Rectal smooth muscle tissue (tissue), 1 donor: ENCODE results near the gene SMG1.
"Not testable (repeated sequence)": the region's sequence is repeated elsewhere in the genome, so short reads cannot be mapped to it uniquely, and the experiment has no call there.

Experiments
- H3K27ac ChIP-seq: one replicate; pipeline ENCODE4 v1.7.0; 2013; ENCODE audit warnings: low read depth, low read length, inconsistent platforms
- H3K27me3 ChIP-seq: one replicate; pipeline ENCODE4 v1.7.0; 2013; ENCODE audit warnings: low read length; ENCODE audit not compliant: control insufficient read depth, insufficient read depth
- H3K36me3 ChIP-seq: one replicate; pipeline ENCODE4 v1.7.0; 2013; ENCODE audit warnings: low read length; ENCODE audit not compliant: control insufficient read depth, insufficient read depth
- H3K4me1 ChIP-seq: one replicate; pipeline ENCODE4 v1.7.0; 2013; ENCODE audit warnings: low read length; ENCODE audit not compliant: control insufficient read depth, insufficient read depth
- H3K4me3 ChIP-seq: one replicate; pipeline ENCODE4 v1.7.0; 2013; ENCODE audit warnings: low read length
- H3K9ac ChIP-seq: one replicate; pipeline ENCODE4 v1.7.0; 2013; ENCODE audit warnings: low read length

SMG1 gene

DNA sequence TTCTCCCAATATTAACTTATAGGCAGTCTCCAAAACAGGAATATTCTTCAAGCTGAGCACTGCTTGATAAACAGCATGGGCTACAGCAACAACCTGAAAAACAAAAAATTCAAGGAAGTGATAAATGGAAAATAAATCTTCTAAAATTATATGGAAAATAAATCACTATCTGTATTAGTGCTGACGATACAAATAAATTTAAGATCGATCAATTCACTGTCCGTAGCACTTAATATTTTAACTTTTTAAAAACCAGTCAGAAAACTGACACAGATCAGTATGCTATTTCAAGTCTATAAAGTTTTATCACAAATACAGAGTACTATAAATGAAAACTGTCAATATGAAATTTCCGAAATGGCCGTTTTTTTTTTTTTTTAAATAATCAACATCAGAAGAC is 49.9 kb downstream of the SMG1 start:
- H3K36me3 ChIP-seq, result not testable (repeated sequence)

DNA sequence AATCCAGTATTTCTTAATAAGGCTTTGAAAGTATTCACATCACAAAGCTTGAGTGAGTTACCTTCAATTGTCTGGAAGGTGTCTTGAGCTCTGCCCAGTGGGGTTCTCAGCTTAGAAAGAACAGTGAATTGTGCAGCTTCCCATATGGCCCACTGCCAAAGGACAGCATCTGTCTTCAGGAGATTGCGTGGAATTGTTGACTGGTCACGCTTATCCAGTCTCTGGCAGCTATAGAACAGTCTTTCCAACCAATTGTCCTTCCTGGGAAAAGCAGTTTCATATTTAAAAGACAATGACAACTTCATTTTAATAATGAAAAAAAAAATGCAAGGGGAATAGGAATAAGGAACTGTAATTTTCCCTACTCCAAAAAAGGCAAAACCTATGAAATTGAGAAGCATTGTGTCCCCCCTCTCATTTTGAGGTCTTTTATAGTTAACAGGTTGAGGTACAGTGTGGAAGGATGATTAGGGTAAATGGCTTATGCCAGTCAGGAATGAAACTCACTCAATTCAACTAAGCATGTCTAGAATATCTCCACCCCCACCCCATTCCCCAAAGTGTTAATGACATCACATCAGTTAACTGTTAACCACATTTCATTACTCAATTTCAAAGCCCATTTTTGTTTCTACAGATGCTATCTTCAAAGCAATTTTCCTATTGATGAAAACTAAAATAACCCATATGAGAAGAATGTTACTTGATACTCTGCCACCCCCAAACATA is 57.0 kb downstream of the SMG1 start:
- not testable (repeated sequence) for H3K27me3 ChIP-seq, H3K4me1 ChIP-seq, H3K36me3 ChIP-seq, H3K4me3 ChIP-seq, H3K9ac ChIP-seq, H3K27ac ChIP-seq

More for the DNA sequence above, 49.9 kb downstream of the SMG1 start:
- H3K4me3 ChIP-seq, H3K27me3 ChIP-seq, H3K27ac ChIP-seq, H3K4me1 ChIP-seq, H3K9ac ChIP-seq: not testable (repeated sequence)

DNA sequence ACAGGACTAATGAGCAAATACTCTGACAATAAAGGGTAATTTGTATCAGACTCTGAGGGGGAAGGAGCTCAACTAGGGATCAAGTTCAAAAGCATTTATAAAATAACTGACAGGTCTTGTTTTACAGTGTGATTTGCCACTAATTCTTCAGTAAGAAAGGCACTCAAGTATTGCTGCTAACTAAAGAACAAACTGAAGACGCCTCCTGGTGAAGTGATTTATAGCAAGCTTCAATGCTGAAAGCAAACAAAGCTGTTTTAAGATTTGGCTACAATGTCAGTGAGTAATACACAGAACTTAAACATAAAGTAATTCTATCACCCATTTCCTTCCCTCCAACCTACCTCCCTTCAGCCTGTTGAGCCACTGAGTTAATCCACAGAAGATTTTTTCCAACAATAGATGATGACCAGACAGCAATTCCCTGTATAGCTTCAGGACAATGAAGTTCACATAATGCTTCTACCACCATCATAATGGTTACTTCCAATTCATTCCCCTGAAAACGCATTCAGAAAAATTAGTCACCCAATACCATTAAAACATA is 59.9 kb downstream of the SMG1 start:
- H3K27me3 ChIP-seq, H3K27ac ChIP-seq: not testable (repeated sequence)

DNA sequence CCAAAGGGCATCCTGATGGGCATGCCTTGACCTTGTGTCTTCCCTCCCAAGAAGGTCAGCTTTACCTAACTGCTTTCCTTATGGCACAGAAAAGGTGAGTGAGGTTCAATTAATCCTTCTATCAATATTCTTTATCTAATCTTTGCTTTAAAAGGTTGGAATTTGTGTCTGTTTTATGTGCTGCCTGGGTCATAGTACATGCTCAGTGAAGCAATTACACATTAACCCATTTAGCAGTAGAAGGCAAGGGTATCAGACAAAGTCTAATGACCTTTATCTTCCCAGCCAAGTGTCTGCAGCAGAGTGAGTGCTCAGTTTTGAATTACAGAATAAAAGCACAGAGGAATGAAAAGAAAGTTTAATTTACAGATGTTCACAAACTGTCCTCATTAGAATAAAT is 63.3 kb downstream of the SMG1 start:
- H3K4me1 ChIP-seq, H3K36me3 ChIP-seq, H3K4me3 ChIP-seq, H3K9ac ChIP-seq, H3K27me3 ChIP-seq, H3K27ac ChIP-seq: not testable (repeated sequence)

More for the DNA sequence above, 59.9 kb downstream of the SMG1 start:
- not testable (repeated sequence) for H3K4me3 ChIP-seq, H3K9ac ChIP-seq, H3K4me1 ChIP-seq, H3K36me3 ChIP-seq

DNA sequence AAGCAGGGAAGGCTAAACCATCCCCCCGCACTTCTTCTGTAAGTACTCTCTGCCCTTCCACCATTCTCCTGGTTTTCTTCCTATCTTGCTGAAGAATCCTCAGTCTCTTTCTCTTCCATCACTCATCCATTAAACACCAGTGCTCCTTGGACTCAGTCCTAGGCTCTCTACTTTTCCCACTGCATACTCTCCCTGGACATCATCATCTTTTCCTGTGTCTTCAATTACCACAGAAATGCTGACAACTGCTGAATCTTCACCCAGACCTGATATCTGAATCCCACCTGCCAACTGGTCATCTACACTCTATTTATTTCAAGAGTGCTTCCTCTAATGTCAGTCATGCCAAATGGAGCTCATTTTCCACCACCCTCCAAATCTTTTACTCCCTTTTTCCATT is 71.0 kb downstream of the SMG1 start:
- H3K4me1 ChIP-seq, result no peaks in the 10 kb centered on the region
- H3K9ac ChIP-seq, result no peak overlapping the region
- peaks cover 13% of the 10 kb centered on the region for H3K36me3 ChIP-seq
- H3K27me3 ChIP-seq, result no peaks in the 10 kb centered on the region
- H3K27ac ChIP-seq, result no peak overlapping the region
- no peak overlapping the region for H3K4me3 ChIP-seq

DNA sequence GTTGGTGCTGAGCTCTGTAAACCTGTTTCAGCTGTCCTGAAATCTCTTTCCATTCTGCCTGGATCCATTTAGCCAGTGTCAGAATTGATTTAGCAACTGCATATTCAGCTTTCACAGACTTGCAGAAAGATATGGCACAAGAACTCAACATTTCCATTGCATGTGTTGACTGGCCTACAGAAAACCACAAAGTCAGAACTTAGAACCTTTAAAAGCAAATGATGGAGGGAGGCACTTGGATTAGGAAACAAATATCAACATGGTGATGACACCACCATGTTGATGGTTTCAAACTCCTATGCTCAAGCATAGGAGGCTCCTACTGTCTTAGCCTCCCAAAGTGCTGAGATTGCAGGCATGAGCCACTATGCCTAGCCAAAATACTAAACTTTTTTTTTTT is 72.5 kb downstream of the SMG1 start:
- H3K4me1 ChIP-seq, result no peaks in the 10 kb centered on the region
- H3K36me3 ChIP-seq, result peaks cover 19% of the 10 kb centered on the region
- no peak overlapping the region for H3K9ac ChIP-seq
- no peak overlapping the region for H3K27ac ChIP-seq
- H3K27me3 ChIP-seq, result no peaks in the 10 kb centered on the region
- no peak overlapping the region for H3K4me3 ChIP-seq

DNA sequence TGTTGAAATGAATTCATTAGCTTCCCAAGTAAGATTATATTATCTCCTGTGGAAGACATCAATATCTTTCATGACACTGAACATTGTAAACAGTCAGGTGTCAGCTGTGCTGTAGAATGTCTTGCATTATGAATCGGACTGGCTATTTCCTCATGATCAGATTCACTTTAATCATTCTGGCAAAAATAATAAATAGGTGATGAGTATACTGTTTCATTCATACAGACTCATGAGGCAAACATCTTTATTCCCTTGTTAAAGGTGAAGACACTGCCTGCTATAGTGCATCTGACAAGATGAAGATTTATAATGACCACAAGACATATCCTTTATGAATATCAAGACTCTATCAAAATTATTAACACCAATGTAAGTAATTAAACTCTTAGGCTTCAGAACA is 73.6 kb downstream of the SMG1 start:
- Histone ChIP-seq H3K27me3 (no peaks in the 10 kb centered on the region), H3K4me3 (no peak overlapping the region), H3K36me3 (peaks cover 27% of the 10 kb centered on the region), H3K4me1 (no peaks in the 10 kb centered on the region), H3K27ac (no peak overlapping the region), H3K9ac (no peak overlapping the region)

DNA sequence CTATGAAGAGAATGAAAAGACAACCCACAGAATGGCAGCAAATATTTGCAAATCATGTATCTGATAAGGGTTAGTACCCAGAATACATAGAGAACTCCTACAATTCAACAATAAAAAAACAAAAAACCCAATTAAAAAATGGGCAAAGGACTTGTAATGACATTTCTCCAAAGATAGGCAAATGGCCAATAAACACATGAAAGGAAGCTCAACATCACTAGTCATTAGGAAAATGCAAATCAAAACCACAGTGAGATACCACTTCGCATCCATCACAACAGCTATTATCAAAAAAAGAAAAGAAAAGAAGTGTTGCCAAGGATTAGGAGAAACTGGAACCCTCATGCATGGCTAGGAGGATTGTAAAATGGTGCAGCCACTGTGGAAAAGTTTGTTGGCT is 79.8 kb downstream of the SMG1 start:
- no peaks in the 10 kb centered on the region for H3K27me3 ChIP-seq
- H3K36me3 ChIP-seq, result peaks cover 40% of the 10 kb centered on the region
- no peak overlapping the region for H3K27ac ChIP-seq

DNA sequence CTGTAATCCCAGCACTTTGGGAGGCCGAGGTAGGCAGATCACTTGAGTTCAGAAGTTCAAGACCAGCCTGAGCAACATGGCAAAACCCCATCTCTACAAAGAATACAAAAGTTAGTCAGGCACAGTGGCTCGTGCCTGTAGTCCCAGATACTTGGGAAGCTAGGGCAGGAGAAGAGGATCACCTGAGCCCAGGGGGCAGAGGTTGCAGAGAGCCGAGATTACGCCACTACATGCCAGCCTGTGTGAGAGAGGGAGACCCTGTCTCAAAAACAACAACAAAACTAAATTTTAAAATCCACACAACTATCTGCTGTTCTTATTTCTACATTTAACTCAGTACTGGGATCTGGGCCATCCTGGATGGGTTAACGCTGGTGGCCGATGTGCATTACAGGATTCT is 83.6 kb downstream of the SMG1 start:
- no peak overlapping the region for H3K27ac ChIP-seq
- H3K4me3 ChIP-seq, result no peak overlapping the region
- no peak overlapping the region for H3K9ac ChIP-seq
- no peaks in the 10 kb centered on the region for H3K27me3 ChIP-seq
- peaks cover 36% of the 10 kb centered on the region for H3K36me3 ChIP-seq
- no peaks in the 10 kb centered on the region for H3K4me1 ChIP-seq

More for the DNA sequence above, 79.8 kb downstream of the SMG1 start:
- no peak overlapping the region for H3K4me3 ChIP-seq
- H3K9ac ChIP-seq, result no peak overlapping the region
- no peaks in the 10 kb centered on the region for H3K4me1 ChIP-seq

DNA sequence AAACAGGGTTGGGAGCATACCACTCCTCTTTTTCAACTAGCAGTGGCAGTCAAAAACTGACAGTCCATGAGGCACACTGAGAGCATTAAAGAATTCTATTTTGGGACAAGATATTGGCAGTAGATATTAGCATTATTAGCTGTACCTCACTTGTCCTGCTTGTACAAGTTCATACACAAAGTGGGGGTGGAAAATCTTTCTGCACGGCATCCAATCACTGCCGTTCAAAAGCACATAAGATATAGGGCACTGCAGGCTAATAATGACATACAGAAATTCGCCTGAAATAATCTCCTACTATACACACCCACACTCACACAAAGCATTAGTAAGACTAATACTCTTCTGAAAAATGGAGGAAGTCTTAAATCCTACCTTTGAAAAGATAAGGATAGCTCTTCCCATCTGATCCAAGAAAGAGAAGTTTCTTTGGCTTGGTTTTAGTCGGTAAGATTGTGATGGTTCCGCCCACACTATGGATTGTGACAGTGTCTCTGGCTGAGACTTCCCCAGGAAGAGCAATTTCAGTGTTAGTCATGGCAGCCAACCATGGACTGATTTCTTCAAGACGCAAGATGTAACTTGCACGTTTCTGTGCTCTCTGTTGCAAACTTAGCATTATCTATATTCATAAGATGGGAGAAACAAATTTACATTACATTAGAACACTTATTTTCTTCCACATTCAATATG is 84.2 kb downstream of the SMG1 start:
- Histone ChIP-seq H3K4me1 (no peaks in the 10 kb centered on the region), H3K27ac (no peak overlapping the region), H3K9ac (no peak overlapping the region), H3K4me3 (no peak overlapping the region), H3K36me3 (peaks cover 34% of the 10 kb centered on the region), H3K27me3 (no peaks in the 10 kb centered on the region)

DNA sequence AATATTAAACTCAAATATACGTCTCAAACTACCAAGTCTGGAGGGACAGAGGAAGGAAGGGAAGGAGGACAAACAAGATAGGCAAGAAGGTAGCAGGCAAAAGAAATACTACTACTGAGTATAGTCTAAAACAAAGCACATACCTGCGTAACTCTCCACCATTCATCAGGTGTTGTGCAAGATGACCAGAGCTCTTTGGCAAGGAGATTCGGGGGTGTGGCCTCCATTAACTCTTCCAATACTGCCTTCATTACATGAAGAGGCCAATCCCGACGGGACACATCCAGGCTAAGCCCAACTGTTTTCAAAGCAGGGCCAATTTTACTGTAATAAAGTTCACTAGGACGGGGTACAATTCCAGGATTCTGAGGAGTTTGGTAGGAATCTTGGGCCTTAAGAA is 86.7 kb downstream of the SMG1 start:
- Histone ChIP-seq H3K9ac (no peak overlapping the region), H3K36me3 (peaks cover 47% of the 10 kb centered on the region), H3K4me3 (no peak overlapping the region), H3K4me1 (no peaks in the 10 kb centered on the region), H3K27ac (no peak overlapping the region), H3K27me3 (no peaks in the 10 kb centered on the region)

DNA sequence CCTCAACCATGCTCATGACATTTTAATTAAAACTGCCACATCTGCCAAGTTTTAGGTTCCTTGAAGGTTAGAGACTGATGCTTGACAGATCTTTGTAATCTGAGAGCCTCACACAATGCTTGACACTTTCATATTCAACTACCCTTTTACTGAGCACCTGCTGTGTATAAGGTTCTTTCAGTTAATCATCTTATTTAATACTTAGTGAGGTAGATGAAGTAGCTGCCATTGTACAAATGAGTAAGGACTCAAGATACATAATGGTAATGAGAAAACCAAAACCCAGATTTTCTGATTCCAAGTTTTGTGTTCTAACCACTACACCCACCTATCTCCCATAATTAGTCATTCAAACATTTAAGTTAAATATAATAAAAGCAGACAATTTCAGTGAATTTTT is 89.5 kb downstream of the SMG1 start:
- Histone ChIP-seq H3K36me3 (peaks cover 58% of the 10 kb centered on the region), H3K9ac (no peak overlapping the region), H3K27ac (no peak overlapping the region), H3K4me1 (no peaks in the 10 kb centered on the region), H3K27me3 (no peaks in the 10 kb centered on the region), H3K4me3 (no peak overlapping the region)

DNA sequence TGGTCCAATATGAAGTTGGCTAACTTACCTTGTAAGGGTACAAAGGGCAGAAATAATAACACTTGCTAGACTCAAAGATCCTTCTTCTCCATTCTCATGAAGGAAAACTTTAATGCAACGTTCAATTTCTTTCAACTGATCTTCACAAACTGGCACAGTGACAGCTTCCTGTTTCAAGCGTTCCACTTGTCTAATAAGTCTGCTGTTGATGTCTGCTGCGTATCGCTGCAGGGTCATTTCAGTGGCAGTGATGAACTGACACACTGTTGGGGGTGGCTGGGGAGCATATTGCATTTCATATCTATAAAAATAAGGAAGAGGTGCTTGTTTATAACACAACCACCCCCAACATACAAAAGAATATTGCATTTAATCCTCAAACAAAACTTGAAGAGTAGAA is 91.3 kb downstream of the SMG1 start:
- Histone ChIP-seq H3K9ac (no peak overlapping the region), H3K36me3 (peaks cover 64% of the 10 kb centered on the region), H3K27me3 (no peaks in the 10 kb centered on the region), H3K4me3 (no peak overlapping the region), H3K4me1 (no peaks in the 10 kb centered on the region), H3K27ac (no peak overlapping the region)
